ENCODE results near the gene RGS12. TPM values are rescaled to one million over a fixed set of nuclear protein-coding genes. Genes with fewer than 3 reads are reported as not detected.

Gene RGS12
- total RNA-seq, 2 experiments from 2014 or later: 8.6 to 8.8 TPM

- POLR2A ChIA-PET: no interaction called here
- Mint-ChIP-seq H3K36me3 (no peaks in the 10 kb centered on the region), H3K27ac (no peak overlapping the region), H3K9me3 (no peaks in the 10 kb centered on the region), H3K27me3 (no peaks in the 10 kb centered on the region), H3K4me3 (no peak overlapping the region), H3K4me1 (ENCODE audit: low read depth) (no peaks in the 10 kb centered on the region)
- DNase-seq: no peak
- intact Hi-C loops (cut with micrococcal nuclease): no loop called here
- CTCF ChIA-PET: interaction anchor here (1.0 kb wide), 1 partner anchor 183 kb away, joined by 3 read pairs; no protein-coding TSS in a partner anchor
Observed at GRCh38 chr4:3257556-3258482, 35.0 kb upstream of the RGS12 start.

- no peak overlapping the region for H3K27ac Mint-ChIP-seq
- no peak overlapping the region for H3K4me3 Mint-ChIP-seq
- ChIA-PET CTCF (no interaction called here), POLR2A (no interaction called here)
- intact Hi-C loops (cut with micrococcal nuclease): no loop called here
- no peaks in the 10 kb centered on the region for H3K27me3 Mint-ChIP-seq
- DNase-seq: no peak
- H3K4me1 Mint-ChIP-seq (ENCODE audit: low read depth): no peaks in the 10 kb centered on the region
- no peaks in the 10 kb centered on the region for H3K36me3 Mint-ChIP-seq
- H3K9me3 Mint-ChIP-seq: no peaks in the 10 kb centered on the region
Observed at GRCh38 chr4:3261411-3262207, 31.2 kb upstream of the RGS12 start.

GRCh38 chr4:3262208-3263052 is 30.4 kb upstream of the RGS12 start:
- H3K4me3 Mint-ChIP-seq: no peak overlapping the region
- H3K27ac Mint-ChIP-seq: no peak overlapping the region
- H3K9me3 Mint-ChIP-seq: no peaks in the 10 kb centered on the region
- CTCF ChIA-PET: no interaction called here
- POLR2A ChIA-PET: no interaction called here
- intact Hi-C loops (cut with micrococcal nuclease): no loop called here
- H3K36me3 Mint-ChIP-seq: no peaks in the 10 kb centered on the region
- DNase-seq: no peak
- H3K4me1 Mint-ChIP-seq (ENCODE audit: low read depth): no peaks in the 10 kb centered on the region
- H3K27me3 Mint-ChIP-seq: no peaks in the 10 kb centered on the region

GRCh38 chr4:3263053-3263875 is 29.6 kb upstream of the RGS12 start:
- Mint-ChIP-seq H3K27ac (no peak overlapping the region), H3K9me3 (no peaks in the 10 kb centered on the region), H3K4me1 (ENCODE audit: low read depth) (no peaks in the 10 kb centered on the region), H3K4me3 (no peak overlapping the region), H3K27me3 (no peaks in the 10 kb centered on the region), H3K36me3 (no peaks in the 10 kb centered on the region)
- ChIA-PET POLR2A (no interaction called here), CTCF (no interaction called here)
- no peak for DNase-seq
- intact Hi-C loops (cut with micrococcal nuclease): no loop called here

- DNase-seq: no peak
- ChIA-PET POLR2A (no interaction called here), CTCF (no interaction called here)
- Mint-ChIP-seq H3K4me3 (no peak overlapping the region), H3K27ac (no peak overlapping the region), H3K36me3 (no peaks in the 10 kb centered on the region), H3K27me3 (no peaks in the 10 kb centered on the region), H3K9me3 (no peaks in the 10 kb centered on the region), H3K4me1 (ENCODE audit: low read depth) (no peaks in the 10 kb centered on the region)
- intact Hi-C loops (cut with micrococcal nuclease): no loop called here
Observed at GRCh38 chr4:3263876-3264193, 29.0 kb upstream of the RGS12 start.

- ChIA-PET CTCF (no interaction called here), POLR2A (no interaction called here)
- Mint-ChIP-seq H3K4me1 (ENCODE audit: low read depth) (no peaks in the 10 kb centered on the region), H3K36me3 (no peaks in the 10 kb centered on the region), H3K4me3 (no peak overlapping the region), H3K27ac (no peak overlapping the region), H3K27me3 (no peaks in the 10 kb centered on the region), H3K9me3 (no peaks in the 10 kb centered on the region)
- no peak for DNase-seq
- intact Hi-C loops (cut with micrococcal nuclease): no loop called here
Observed at GRCh38 chr4:3266076-3266475, 26.7 kb upstream of the RGS12 start.

GRCh38 chr4:3267576-3268394 is 25.0 kb upstream of the RGS12 start:
- intact Hi-C loops (cut with micrococcal nuclease): no loop called here
- DNase-seq: no peak
- ChIA-PET POLR2A (no interaction called here), CTCF (no interaction called here)
- H3K9me3 Mint-ChIP-seq: no peaks in the 10 kb centered on the region
- H3K27me3 Mint-ChIP-seq: no peaks in the 10 kb centered on the region
- H3K27ac Mint-ChIP-seq: no peak overlapping the region
- no peaks in the 10 kb centered on the region for H3K36me3 Mint-ChIP-seq
- H3K4me3 Mint-ChIP-seq: no peak overlapping the region
- no peaks in the 10 kb centered on the region for H3K4me1 Mint-ChIP-seq (ENCODE audit: low read depth)

GRCh38 chr4:3268395-3269104 is 24.3 kb upstream of the RGS12 start:
- H3K4me3 Mint-ChIP-seq: no peak overlapping the region
- no peaks in the 10 kb centered on the region for H3K27me3 Mint-ChIP-seq
- no peaks in the 10 kb centered on the region for H3K4me1 Mint-ChIP-seq (ENCODE audit: low read depth)
- H3K9me3 Mint-ChIP-seq: no peaks in the 10 kb centered on the region
- DNase-seq: no peak
- intact Hi-C loops (cut with micrococcal nuclease): no loop called here
- no peak overlapping the region for H3K27ac Mint-ChIP-seq
- POLR2A ChIA-PET: no interaction called here
- CTCF ChIA-PET: no interaction called here
- no peaks in the 10 kb centered on the region for H3K36me3 Mint-ChIP-seq

- no peaks in the 10 kb centered on the region for H3K4me1 Mint-ChIP-seq (ENCODE audit: low read depth)
- DNase-seq: no peak
- intact Hi-C loops (cut with micrococcal nuclease): no loop called here
- POLR2A ChIA-PET: no interaction called here
- CTCF ChIA-PET: no interaction called here
- H3K36me3 Mint-ChIP-seq: no peaks in the 10 kb centered on the region
- no peak overlapping the region for H3K27ac Mint-ChIP-seq
- H3K4me3 Mint-ChIP-seq: no peak overlapping the region
- no peaks in the 10 kb centered on the region for H3K27me3 Mint-ChIP-seq
- H3K9me3 Mint-ChIP-seq: no peaks in the 10 kb centered on the region
Observed at GRCh38 chr4:3269105-3269927, 23.5 kb upstream of the RGS12 start.

GRCh38 chr4:3269991-3270611 is 22.7 kb upstream of the RGS12 start:
- POLR2A ChIA-PET: no interaction called here
- intact Hi-C loops (cut with micrococcal nuclease): no loop called here
- CTCF ChIA-PET: no interaction called here
- Mint-ChIP-seq H3K27ac (no peak overlapping the region), H3K9me3 (no peaks in the 10 kb centered on the region), H3K4me1 (ENCODE audit: low read depth) (no peaks in the 10 kb centered on the region), H3K4me3 (no peak overlapping the region), H3K27me3 (no peaks in the 10 kb centered on the region), H3K36me3 (no peaks in the 10 kb centered on the region)
- DNase-seq: no peak
